Measurements from ENCODE around the gene ARHGAP10.

ARHGAP10 gene

DNA sequence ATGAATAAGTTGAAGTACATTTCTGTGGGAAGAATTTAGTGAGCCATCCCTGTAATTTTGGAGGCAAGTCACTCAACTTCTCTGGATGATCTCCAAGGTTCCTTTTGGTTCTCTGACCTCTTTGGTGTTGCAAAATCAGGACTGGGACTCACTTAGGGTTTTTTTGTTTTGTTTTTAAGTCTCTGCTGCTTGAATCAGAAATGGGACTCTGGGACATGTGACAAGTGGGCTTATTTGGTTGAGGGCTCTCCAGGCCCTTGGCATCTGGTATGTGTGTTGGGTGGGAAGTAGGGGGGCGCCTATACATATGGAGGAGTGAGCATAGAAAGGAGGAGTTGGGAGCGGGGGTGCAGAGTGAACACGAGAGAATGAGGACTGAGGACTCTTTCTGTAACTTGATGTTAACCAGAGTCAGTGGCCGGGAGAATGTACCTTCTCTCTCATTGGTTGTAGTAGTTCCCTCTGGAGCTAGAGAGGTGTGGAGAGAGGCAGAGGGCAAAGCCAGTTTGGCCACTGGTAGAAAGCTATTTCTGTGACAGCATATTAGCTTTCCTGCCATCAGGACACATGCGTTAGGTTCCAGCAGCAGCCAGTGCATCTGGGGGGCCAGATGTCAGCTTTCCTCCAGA is 1.9 kb downstream of the ARHGAP10 start:
- DNase-seq = no peak

- no peak for DNase-seq
These were observed 2.6 kb downstream of the ARHGAP10 start for GRCh38 chr4:147734496-147734895.

DNA sequence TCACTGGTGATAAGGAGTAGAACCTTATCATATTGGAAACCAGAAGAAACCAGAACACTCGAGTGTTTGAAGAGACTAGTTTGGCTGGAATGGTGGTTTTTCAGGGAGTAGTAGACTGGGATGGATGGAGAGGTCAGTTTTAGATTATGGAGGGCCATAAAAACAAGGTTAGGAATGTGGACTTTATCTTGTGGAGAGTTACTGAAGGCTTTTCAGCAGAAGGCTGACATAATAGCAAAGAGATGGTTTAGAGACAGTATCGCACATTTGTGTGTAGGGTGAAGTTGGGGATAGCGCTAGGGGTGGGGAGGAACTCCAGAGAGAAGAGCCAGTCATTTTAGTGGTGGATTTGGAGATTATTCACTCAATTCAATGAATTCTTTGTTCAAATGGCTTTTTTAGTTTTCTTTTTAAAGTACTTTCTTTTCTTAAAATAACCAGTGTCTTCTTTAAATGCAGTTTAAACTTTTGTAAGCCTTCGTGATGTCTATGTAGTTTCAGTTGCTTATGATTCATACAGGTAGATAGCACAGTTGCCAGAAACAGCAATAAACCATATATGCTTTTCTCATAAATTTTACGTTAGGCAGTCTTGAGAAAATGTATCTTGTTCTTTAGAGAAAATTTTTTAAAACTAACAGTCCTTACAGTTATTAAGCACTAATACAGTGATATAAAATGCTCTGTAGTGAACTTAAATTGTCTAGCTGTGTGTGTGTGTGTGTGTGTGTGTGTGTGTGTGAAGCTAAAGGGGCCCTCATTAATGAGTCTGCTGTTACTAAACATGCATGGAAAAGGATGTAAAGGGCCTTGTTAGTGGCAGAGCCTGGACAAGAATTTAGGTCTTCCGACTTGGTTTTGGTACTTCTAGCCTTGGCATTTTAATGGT is 3.8 kb downstream of the ARHGAP10 start:
- no peak for DNase-seq

- no peak for DNase-seq
These were observed 4.6 kb downstream of the ARHGAP10 start for GRCh38 chr4:147736458-147736857.

GRCh38 chr4:147737623-147738022 is 5.7 kb downstream of the ARHGAP10 start:
- no peak for DNase-seq

DNA sequence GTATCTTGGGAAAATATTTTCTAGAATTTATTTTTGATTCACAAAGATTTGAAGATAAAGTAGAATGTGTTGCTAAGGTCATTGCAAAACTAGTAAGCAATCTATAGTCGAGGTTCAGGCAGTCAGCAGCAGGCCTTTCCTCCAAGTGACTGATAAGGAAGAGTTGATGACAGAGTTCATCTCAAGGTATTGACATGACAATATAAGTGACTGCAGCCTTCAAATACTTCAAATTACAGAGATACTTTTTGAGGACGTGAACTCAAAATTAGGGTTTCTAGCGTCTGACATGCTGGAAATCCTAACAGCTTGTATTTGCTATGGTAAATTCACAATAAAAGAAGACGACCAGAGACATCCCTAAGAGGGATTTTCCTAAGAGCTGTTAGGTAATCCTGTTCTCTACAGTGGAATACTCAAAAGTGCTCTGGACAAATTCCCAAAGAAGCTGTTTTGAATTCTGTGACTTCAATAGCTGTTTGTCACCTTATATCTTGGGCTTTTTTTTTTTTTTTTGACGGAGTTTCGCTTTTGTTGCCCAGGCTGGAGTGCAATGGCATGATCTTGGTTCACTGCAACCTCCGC is 7.4 kb downstream of the ARHGAP10 start:
- no peak for DNase-seq

- no peak for DNase-seq
These were observed 8.3 kb downstream of the ARHGAP10 start for GRCh38 chr4:147740176-147740575.

- no peak for DNase-seq
These were observed 9.4 kb downstream of the ARHGAP10 start for GRCh38 chr4:147741190-147741788.

DNA sequence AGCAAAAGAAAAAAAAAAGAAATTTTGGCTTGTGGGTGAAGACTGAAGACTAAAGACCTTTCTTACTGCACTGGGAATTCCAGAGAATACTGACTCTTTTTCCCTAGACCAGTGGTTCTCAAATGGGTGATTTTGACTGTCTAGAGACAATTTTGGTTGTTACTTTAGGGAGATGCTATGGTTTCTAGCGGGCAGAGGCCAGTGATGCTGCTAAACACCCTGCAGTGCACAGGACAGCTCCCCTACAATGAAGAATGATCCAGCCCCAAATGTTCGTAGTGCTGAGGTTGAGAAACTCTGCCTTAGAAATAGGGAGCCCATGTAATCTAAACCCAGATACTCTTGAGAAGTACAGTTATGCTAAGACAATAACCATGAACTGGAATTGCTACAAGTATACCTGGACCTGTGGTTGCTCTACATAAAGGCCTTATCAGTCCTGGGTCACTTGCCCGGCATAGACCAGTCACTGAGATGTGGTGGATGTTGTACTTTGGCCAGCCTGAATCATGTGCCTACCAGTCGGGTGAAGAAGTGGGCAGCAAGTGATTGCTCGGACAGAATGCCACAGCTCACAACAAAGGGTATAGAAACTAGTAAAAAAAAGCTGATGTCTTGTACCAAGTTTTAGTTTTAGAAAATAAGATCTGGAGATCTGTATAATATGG is 16.0 kb downstream of the ARHGAP10 start:
- no peak for DNase-seq

GRCh38 chr4:147749811-147750321 is 18.0 kb downstream of the ARHGAP10 start:
- no peak for DNase-seq

GRCh38 chr4:147753047-147753446 is 21.2 kb downstream of the ARHGAP10 start:
- DNase-seq = no peak

DNA sequence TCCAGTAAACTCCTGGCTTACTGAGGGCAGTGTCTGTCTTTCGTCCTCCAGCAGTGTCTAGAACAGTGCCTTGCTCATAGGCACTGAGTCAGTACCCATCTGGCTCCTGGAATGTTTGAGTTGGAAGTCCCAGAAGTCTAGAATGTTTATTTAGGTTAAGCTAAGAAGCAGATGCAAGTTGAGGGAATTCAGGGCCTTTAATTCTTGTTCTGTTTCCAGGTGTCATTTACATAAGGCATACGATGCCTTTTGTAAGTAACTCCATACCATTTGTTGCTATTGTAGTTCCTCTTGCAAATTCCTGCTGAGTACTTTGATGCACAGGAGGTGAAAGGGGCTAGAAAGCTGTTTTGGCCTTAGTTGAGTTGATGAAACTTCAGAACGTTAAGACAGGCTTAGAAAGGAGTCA is 22.2 kb downstream of the ARHGAP10 start:
- DNase-seq = no peak

DNA sequence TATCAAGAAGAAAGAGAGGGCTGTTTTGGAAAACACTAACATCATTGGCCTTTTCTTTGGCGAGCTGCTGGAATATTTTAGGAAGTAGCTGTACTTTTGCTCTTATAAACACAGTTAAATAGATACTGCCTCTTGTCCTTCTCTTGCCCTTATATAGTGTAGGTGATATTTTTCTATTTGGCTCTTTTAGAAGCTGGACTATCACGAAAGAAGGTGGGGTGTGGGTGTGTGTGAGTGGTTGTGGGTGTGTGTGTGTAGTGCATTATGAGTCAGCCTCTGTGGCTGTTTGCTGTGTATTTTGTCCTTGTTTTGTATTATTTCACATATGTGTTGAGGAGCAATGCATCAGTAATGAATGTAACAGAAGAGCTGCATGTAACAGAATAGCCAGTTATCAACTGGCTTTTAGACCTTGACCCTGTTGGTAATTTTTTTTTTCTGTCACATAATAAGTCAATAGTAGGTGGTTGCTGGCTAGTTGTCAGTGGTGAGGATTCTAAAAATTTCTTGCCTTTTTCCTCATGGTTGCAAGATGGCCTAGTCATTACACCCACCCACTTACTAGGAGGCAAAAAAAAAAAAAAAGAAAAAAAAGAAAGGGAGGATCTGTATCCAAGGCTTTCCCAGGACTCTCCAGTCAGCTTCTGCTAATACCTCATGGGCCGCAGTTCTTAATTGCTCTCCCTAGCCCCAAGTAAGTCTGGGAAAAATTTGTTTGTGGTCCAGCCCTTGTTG is 23.8 kb downstream of the ARHGAP10 start:
- DNase-seq = no peak

GRCh38 chr4:147756417-147756816 is 24.5 kb downstream of the ARHGAP10 start:
- no peak for DNase-seq

DNA sequence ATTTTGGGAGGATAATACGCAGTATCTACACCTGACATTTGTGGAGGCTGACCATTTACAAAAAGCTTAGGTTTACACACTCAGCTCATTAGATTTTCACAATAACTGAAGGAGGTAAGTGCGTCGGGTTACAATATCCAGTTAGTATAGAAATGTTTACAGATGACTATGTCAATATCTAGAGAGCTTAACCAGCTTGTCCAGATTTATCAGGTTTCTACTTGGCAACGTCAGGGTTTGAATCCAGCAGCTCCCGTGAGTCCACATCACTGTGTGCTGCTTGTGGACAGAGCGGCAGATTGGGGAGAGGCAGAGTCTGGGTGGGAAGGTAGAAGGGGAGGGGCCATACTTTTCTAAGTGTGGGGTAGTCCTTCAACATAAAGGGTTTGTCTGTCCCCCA is 28.3 kb downstream of the ARHGAP10 start:
- no peak for DNase-seq

GRCh38 chr4:147760695-147761094 is 28.8 kb downstream of the ARHGAP10 start:
- DNase-seq = no peak

GRCh38 chr4:147761218-147761883 is 29.5 kb downstream of the ARHGAP10 start:
- no peak for DNase-seq

- DNase-seq = no peak
These were observed 32.4 kb downstream of the ARHGAP10 start for GRCh38 chr4:147764337-147764736.

GRCh38 chr4:147765121-147765529 is 33.2 kb downstream of the ARHGAP10 start:
- DNase-seq = no peak

- no peak for DNase-seq
These were observed 36.2 kb downstream of the ARHGAP10 start for GRCh38 chr4:147768113-147768512.

- DNase-seq = no peak
These were observed 37.5 kb downstream of the ARHGAP10 start for GRCh38 chr4:147769386-147769785.

Measured in stimulated activated CD4-positive, alpha-beta T cell treated with anti-CD3 and anti-CD28 coated beads, Interleukin-2, amount 100 ng/mL, for 48 hours (primary cell).